Measurements from ENCODE around the gene OXER1.

OXER1 gene

DNA sequence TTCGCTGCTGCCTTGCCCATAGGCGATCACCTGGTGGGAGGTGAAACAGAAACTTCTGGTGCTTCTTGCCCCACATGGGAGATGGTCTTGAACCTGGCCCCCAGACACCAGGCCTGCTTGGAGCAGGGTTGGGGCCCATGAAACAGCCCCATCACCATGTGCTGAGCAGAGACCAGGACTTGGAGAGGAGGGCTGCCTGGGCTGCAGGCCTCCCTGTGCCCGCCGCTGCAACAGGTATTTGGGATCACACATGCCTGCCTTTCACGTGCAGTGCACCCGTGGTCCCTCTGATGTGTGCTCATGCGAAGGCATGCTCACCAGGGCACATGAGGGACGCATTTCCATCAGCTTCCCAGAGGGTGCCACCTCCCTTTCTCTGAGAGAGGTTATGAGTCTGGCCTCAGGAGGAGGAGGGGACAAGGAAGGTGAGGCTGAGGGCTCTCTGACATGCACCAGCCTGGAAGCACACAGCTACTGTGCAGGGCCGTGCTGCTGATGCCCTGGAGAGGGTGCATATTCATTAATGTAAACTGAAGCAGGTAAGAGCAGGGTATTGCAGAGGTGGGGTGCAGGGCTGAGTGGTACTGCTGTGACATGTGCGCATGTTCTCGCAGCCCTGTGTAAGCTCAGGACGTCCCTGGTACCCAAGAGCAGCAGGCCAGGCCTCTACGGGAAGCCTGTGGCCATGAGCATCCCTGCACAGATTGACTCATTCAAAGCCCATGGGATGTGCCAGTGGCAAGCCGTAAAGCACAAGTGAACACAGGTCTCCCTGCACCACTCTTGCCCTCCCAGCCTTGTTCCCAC lies 4.2 kb upstream of the OXER1 start:
- no peaks in the 10 kb centered on the region for H3K27me3 ChIP-seq (ENCODE audit: control insufficient read depth, insufficient read depth, low read length)
- H3K4me1 ChIP-seq (ENCODE audit: control insufficient read depth, insufficient read depth, low read length): peaks cover 6% of the 10 kb centered on the region; the same call in 1 of the 2 replicates
- no peak overlapping the region for H3K9ac ChIP-seq (ENCODE audit: low read depth, low read length)
- H3K9me3 ChIP-seq (ENCODE audit: control insufficient read depth, insufficient read depth, low read length): no peaks in the 10 kb centered on the region
- no peak overlapping the region for H3K4me3 ChIP-seq (ENCODE audit: low read depth, low read length)
- no peak overlapping the region for H3K27ac ChIP-seq (ENCODE audit: low read depth, low read length)
- H3K36me3 ChIP-seq (ENCODE audit: control insufficient read depth, insufficient read depth, low read length): no peaks in the 10 kb centered on the region

DNA sequence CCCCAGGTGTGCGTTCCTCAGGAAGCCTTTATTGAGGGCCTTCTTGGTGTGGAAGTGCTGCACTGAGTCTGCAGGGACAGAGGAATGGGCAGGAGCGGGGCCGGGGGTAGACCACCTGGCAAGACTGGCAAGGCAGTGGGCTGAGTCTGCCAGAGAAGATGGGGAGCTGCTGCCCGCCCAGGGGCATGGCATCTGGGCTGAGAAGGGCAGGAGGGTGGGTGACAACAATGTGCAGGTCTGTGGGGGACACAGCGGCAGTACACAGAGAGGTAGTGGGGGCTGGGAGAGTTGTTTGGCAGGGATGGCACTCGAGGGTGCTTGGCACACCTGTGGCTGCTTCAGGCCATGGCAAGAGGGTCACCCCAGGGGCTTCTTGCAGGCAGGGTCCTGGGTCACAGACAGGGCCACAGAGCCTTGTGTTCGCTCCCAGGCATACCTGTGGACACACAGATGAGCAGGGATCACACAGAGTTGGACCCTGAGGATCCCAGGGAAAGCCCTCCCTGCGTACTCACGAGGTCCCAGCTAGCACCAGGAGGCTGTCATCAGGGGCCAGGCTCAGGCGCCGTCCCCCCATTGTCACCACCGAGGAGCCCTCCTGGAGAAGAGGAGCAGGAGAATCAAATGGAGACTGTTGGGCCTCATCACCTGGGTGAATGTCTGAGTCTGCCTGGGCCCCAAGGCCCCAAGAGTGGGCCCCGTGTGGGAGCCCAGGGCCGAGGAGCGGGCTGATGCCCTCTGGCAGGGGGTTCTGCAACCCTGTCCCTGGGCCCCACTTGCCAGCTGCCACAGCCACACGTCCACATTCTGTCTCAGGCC lies 3.4 kb upstream of the OXER1 start:
- H3K4me1 ChIP-seq (ENCODE audit: control insufficient read depth, insufficient read depth, low read length): no peaks in the 10 kb centered on the region
- H3K4me3 ChIP-seq (ENCODE audit: low read depth, low read length): no peak overlapping the region
- H3K9ac ChIP-seq (ENCODE audit: low read depth, low read length): no peak overlapping the region
- H3K27ac ChIP-seq (ENCODE audit: low read depth, low read length): no peak overlapping the region
- no peaks in the 10 kb centered on the region for H3K27me3 ChIP-seq (ENCODE audit: control insufficient read depth, insufficient read depth, low read length)
- H3K36me3 ChIP-seq (ENCODE audit: control insufficient read depth, insufficient read depth, low read length): no peaks in the 10 kb centered on the region
- H3K9me3 ChIP-seq (ENCODE audit: control insufficient read depth, insufficient read depth, low read length): no peaks in the 10 kb centered on the region

DNA sequence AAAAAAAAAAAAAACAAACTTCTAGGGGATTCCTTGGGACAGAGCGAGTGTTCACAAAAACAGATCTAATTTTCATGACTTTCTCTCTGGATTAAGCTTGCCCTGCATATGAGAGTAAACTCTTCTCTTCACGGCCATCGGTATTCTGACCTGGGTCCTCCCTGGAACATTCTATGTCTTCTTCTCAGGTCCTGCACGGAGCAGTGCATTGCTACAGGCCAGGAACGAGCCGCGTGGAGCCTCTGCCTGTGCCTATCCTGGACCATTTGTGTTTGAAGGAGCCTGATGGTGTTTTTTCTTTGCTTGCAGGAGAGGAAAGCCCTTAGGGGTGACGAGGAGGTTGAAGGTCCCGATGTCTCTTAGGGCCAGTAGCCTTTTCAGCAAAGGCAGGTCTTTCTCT lies 1.8 kb upstream of the OXER1 start:
- Histone ChIP-seq H3K4me1 (ENCODE audit: control insufficient read depth, insufficient read depth, low read length) (no peaks in the 10 kb centered on the region), H3K9ac (ENCODE audit: low read depth, low read length) (no peak overlapping the region)

DNA sequence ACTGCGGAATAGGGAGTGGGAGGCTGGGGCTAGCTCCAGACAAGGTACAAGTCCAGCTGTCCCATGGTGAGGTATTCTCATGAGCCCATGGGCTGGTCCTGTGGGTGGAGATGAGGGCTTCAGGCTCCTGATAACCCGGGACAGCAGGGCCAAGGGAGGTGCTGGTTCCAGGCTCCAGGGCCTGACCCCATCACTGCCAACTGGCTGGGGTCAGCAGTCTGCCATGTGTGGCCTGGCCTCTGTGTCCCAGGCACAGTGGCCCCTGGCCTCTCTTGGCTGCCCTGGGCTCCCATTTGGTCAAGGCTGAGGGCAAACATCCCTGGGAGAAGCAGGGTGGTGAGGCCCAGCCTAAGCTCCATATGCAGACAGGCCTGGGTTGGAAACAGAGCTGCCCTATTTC lies 966 bp upstream of the OXER1 start:
- no peak overlapping the region for H3K9ac ChIP-seq (ENCODE audit: low read depth, low read length)
- H3K4me3 ChIP-seq (ENCODE audit: low read depth, low read length): no peak overlapping the region
- H3K27me3 ChIP-seq (ENCODE audit: control insufficient read depth, insufficient read depth, low read length): no peaks in the 10 kb centered on the region
- H3K9me3 ChIP-seq (ENCODE audit: control insufficient read depth, insufficient read depth, low read length): no peaks in the 10 kb centered on the region
- H3K4me1 ChIP-seq (ENCODE audit: control insufficient read depth, insufficient read depth, low read length): no peaks in the 10 kb centered on the region
- H3K27ac ChIP-seq (ENCODE audit: low read depth, low read length): no peak overlapping the region
- H3K36me3 ChIP-seq (ENCODE audit: control insufficient read depth, insufficient read depth, low read length): no peaks in the 10 kb centered on the region

More for the DNA sequence above, 1.8 kb upstream of the OXER1 start:
- H3K27me3 ChIP-seq (ENCODE audit: control insufficient read depth, insufficient read depth, low read length): no peaks in the 10 kb centered on the region
- no peaks in the 10 kb centered on the region for H3K9me3 ChIP-seq (ENCODE audit: control insufficient read depth, insufficient read depth, low read length)
- H3K27ac ChIP-seq (ENCODE audit: low read depth, low read length): no peak overlapping the region
- H3K4me3 ChIP-seq (ENCODE audit: low read depth, low read length): no peak overlapping the region
- no peaks in the 10 kb centered on the region for H3K36me3 ChIP-seq (ENCODE audit: control insufficient read depth, insufficient read depth, low read length)

DNA sequence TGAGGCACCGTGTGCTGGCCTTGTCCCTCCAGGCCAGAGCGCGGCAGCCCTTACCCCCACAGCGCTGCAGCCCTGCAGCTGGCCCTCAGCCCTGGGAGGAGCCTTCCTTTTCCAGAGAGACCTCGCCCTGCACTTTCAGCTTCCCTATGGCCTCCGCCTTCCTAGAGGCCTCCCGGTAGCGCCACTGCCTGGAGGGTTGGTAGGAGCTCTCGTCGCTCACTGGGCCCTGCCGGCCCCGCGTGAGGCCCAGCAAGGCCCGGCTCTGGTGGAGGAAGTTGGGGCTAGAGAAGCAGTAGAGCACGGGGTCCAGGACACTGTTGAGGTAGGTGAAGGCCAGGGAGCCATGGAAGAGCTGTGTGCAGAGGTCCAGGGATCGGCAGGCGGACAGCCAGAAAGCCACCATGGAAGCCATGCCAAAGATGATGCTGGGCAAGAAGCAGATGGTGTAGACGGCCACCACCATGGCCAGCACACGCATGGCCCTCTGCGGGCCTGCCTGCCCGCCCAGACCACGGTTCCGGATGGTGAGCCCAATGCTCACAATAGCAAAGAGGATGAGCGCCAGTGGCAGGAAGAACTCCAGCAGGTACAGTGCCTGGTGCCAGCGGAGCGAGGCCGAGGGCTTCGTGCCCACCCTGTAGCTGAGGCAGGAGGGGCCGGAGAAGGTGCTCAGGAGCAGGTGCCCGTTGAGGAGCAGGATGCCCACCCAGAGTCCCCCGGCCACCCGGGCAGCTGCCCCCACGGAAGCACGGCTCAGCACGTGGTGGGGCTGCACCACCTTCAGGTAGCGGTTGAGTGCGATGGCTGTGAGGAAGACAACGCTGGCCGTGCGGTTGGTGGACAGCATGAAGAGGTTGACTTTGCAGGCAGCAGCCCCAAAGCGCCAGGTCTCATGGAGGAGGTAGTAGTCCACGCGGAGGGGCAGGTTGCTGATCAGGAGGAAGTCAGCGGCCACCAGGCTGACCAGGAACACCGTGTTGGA lies 821 bp downstream of the OXER1 start:
- no peak overlapping the region for H3K27ac ChIP-seq (ENCODE audit: low read depth, low read length)
- H3K4me3 ChIP-seq (ENCODE audit: low read depth, low read length): no peak overlapping the region
- no peak overlapping the region for H3K9ac ChIP-seq (ENCODE audit: low read depth, low read length)
- no peaks in the 10 kb centered on the region for H3K36me3 ChIP-seq (ENCODE audit: control insufficient read depth, insufficient read depth, low read length)
- H3K9me3 ChIP-seq (ENCODE audit: control insufficient read depth, insufficient read depth, low read length): no peaks in the 10 kb centered on the region
- H3K4me1 ChIP-seq (ENCODE audit: control insufficient read depth, insufficient read depth, low read length): peaks cover 6% of the 10 kb centered on the region
- H3K27me3 ChIP-seq (ENCODE audit: control insufficient read depth, insufficient read depth, low read length): no peaks in the 10 kb centered on the region

DNA sequence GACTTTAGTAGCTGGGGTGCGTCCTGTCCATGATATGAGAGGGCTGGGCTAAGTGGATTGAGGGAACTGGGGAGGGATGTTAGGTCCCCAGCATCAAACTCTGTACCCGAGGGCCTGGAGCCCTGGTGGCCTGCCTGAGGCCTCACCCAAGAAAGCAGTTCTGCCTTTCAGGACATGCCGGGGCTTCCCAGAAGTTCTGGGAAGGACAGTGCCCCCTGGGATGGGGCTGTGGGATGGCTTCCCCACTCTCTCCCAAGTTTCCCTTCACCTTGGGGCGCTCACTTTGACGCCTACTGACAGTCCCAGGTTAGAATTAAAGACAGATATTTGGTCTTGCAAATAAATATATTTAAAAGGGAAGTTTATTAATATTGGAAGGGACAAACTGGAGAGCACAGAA lies 1.8 kb downstream of the OXER1 start:
- Histone ChIP-seq H3K4me1 (ENCODE audit: control insufficient read depth, insufficient read depth, low read length) (peaks cover 9% of the 10 kb centered on the region), H3K9ac (ENCODE audit: low read depth, low read length) (no peak overlapping the region), H3K27me3 (ENCODE audit: control insufficient read depth, insufficient read depth, low read length) (no peaks in the 10 kb centered on the region), H3K9me3 (ENCODE audit: control insufficient read depth, insufficient read depth, low read length) (no peaks in the 10 kb centered on the region), H3K27ac (ENCODE audit: low read depth, low read length) (no peak overlapping the region), H3K36me3 (ENCODE audit: control insufficient read depth, insufficient read depth, low read length) (no peaks in the 10 kb centered on the region), H3K4me3 (ENCODE audit: low read depth, low read length) (no peak overlapping the region)

DNA sequence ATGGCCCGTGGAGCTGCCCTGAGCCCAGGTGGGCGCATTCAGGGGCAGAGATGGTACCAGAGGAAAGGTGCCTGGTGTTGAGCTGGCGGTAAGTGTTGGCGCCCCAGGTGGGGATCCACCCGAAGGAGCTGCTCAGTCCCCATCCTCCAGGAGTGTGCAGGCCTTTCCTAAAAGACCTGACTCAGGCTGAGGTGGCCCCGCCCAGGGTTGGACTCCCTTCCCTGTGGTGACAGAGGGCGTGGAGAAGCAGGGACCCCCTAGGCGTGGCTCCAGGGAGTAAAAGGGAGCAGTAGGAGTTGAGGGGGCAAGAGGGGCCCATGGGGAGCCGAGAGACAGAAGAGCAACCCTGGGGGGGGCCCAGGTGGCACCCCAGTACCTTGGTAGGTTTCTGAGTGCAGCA lies 2.4 kb downstream of the OXER1 start:
- Histone ChIP-seq H3K27me3 (ENCODE audit: control insufficient read depth, insufficient read depth, low read length) (no peaks in the 10 kb centered on the region), H3K9me3 (ENCODE audit: control insufficient read depth, insufficient read depth, low read length) (no peaks in the 10 kb centered on the region)

DNA sequence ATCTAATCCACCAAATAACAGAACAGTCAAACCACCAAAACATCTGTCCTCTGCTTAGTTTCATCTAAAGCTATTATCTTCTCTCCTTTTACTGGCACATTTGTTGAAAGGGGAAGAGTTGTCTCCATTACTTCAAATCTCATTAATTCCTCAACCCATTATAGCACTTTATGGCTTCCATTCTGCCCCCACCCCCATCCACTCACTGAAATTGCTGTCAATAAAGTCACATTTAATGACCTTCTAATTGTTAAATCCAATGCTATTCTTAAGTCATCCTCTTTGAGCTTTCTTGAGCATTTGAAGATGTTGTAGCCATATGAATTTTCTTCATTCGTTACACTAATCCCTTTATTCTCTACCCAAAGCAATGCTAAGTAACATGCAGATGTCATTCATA lies 5.2 kb downstream of the OXER1 start:
- no peak overlapping the region for H3K4me3 ChIP-seq (ENCODE audit: low read depth, low read length)
- H3K4me1 ChIP-seq (ENCODE audit: control insufficient read depth, insufficient read depth, low read length): peaks cover 9% of the 10 kb centered on the region
- no peaks in the 10 kb centered on the region for H3K36me3 ChIP-seq (ENCODE audit: control insufficient read depth, insufficient read depth, low read length)
- H3K27me3 ChIP-seq (ENCODE audit: control insufficient read depth, insufficient read depth, low read length): no peaks in the 10 kb centered on the region
- H3K9ac ChIP-seq (ENCODE audit: low read depth, low read length): no peak overlapping the region
- no peaks in the 10 kb centered on the region for H3K9me3 ChIP-seq (ENCODE audit: control insufficient read depth, insufficient read depth, low read length)
- H3K27ac ChIP-seq (ENCODE audit: low read depth, low read length): no peak overlapping the region

More for the DNA sequence above, 2.4 kb downstream of the OXER1 start:
- Histone ChIP-seq H3K9ac (ENCODE audit: low read depth, low read length) (no peak overlapping the region), H3K4me3 (ENCODE audit: low read depth, low read length) (no peak overlapping the region), H3K4me1 (ENCODE audit: control insufficient read depth, insufficient read depth, low read length) (peaks cover 9% of the 10 kb centered on the region), H3K27ac (ENCODE audit: low read depth, low read length) (no peak overlapping the region), H3K36me3 (ENCODE audit: control insufficient read depth, insufficient read depth, low read length) (no peaks in the 10 kb centered on the region)

DNA sequence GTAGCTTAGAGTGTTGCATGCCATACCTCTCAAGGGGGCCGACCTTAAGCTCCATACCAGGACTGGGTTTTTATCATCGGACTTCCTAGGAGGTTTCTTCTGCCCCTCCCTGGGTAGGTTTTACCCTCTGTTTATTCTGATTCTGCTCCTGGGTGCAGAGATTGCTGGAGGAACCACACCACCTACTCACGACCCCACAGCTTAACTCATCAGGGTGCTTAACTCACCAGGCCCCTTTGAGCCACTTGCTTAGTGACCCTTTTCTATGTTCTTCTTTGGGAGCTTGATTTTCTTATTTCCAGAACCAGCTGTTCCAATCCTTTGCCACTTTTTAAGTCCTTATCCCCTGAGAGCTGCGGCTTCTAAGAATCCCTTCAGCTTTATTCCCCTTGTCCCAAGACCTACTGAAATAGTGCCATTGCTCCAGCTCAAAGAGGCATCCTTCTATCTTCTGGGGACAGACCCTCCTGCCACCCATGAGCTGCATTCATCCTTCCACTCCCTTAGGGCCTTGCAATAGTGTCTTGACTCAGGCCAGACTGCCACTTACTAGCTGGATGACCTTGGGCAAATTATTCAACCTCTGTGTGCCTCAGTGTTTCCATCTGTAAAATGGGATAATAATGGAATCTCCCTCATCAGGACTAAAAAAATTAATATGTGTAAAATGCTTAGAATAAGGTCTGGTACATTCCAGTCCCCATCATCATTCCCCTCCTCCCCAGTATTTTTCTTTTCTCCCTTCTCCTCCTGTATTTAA lies 5.8 kb downstream of the OXER1 start:
- H3K4me1 ChIP-seq (ENCODE audit: control insufficient read depth, insufficient read depth, low read length): peaks cover 9% of the 10 kb centered on the region
- no peak overlapping the region for H3K27ac ChIP-seq (ENCODE audit: low read depth, low read length)

DNA sequence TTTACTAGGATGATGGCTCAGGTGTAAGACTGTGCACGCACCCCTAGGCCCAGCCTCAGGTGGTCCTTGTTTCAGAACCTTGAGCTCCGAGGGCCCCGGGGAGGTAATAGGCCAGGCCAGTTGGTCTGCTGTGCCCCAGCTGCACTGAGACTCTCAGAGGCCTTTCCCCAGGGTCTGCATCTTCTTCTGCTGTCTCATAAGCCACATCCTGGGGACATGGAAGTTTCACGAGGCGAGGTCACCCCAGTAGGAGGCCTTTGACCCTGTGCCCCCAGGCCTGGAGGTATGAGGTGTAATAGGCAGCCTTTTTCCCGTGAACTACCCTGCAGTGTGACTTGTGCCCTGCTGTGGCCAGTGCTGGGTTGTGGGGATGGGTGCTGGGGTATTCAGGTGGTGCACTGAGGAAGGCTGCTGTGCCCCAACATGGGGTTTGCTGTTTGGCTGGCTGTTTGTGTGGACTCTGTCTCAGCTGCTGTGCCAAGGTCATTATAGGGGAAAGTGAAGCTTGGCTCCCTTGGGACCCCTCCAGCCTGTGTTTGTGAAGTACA lies 6.9 kb downstream of the OXER1 start:
- no peaks in the 10 kb centered on the region for H3K36me3 ChIP-seq (ENCODE audit: control insufficient read depth, insufficient read depth, low read length)
- H3K27me3 ChIP-seq (ENCODE audit: control insufficient read depth, insufficient read depth, low read length): no peaks in the 10 kb centered on the region
- peaks cover 9% of the 10 kb centered on the region for H3K4me1 ChIP-seq (ENCODE audit: control insufficient read depth, insufficient read depth, low read length)
- no peak overlapping the region for H3K27ac ChIP-seq (ENCODE audit: low read depth, low read length)
- no peaks in the 10 kb centered on the region for H3K9me3 ChIP-seq (ENCODE audit: control insufficient read depth, insufficient read depth, low read length)
- H3K9ac ChIP-seq (ENCODE audit: low read depth, low read length): no peak overlapping the region
- H3K4me3 ChIP-seq (ENCODE audit: low read depth, low read length): no peak overlapping the region

More for the DNA sequence above, 5.8 kb downstream of the OXER1 start:
- H3K4me3 ChIP-seq (ENCODE audit: low read depth, low read length): no peak overlapping the region
- no peaks in the 10 kb centered on the region for H3K36me3 ChIP-seq (ENCODE audit: control insufficient read depth, insufficient read depth, low read length)
- no peaks in the 10 kb centered on the region for H3K27me3 ChIP-seq (ENCODE audit: control insufficient read depth, insufficient read depth, low read length)
- no peaks in the 10 kb centered on the region for H3K9me3 ChIP-seq (ENCODE audit: control insufficient read depth, insufficient read depth, low read length)
- no peak overlapping the region for H3K9ac ChIP-seq (ENCODE audit: low read depth, low read length)
